ENCODE results near the gene PRSS36. TPM values are rescaled to one million over a fixed set of nuclear protein-coding genes. Genes with fewer than 3 reads are reported as not detected.

The PRSS36 gene
- total and polyA plus RNA-seq, 9 of the 15 experiments (the other 6 are each of a cell fraction or from before 2014, with no cell fraction given) = 0.09 to 1.2 (median 0.54) TPM; not detected in 2

DNA sequence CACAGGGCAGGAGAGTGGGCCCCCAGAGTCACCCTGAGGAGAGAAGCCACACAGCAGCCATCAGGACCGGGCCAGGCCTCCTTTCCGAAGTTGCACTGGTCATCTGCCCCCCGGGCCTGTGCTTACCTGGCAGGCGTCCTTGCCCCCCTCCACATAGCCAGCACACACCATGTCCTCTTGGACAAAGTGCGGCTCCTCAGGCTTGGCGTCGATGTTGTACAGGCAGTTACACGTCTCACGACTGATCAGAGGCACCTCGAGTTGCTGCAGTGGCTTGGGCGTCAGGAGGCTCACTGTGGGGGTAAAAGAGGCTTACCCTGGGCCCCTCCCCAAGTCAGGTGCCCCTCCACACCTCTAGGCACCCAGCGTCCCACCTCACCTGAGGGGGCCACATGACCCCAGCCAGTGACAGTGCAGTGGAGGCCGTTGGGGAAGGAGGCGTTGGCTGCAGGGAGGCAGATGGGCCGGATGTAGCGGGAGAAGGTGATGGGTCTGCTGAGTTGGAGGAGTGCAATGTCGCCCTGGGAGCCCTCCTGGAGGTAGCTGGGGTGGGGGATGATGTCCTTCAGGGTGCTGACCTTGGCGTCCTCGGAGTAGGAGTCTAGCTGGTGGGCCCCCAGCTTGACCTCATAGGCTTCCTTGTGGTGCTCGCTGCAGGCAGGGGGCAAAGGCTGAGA is 17.4 kb downstream of the PRSS36 start:
- no peak for DNase-seq (ENCODE audit: extremely low read depth in 1 of 4, low spot score in 3 of 4)

More for the DNA sequence above, 17.4 kb downstream of the PRSS36 start:
- WGBS (ENCODE audit: insufficient coverage, low coverage, missing lambda C conversion rate) = 81% methylated on average over 19 of the region's 20 CpGs
- in situ Hi-C loops (cut with MboI) = no loop called here
- peaks cover 50 to 92% of the 10 kb centered on the region in 2 experiments for H3K4me1 ChIP-seq (replicated peaks in 1 of 2; ENCODE audit: control insufficient read depth in 2 of 2, insufficient read depth in 2 of 2, low read length in 2 of 2)
- BruUV-seq (replicated peaks) = no TSS peak
- H3K4me3 ChIP-seq = no peak overlapping the region
- FAIRE-seq (no peak), ATAC-seq (no peak)
- H3K9ac ChIP-seq (ENCODE audit: insufficient read depth in 1 of 2, low read depth in 2 of 2, low read length in 2 of 2) = 0 out of 4 replicates have a peak overlapping the region, but pooled peaks of 1 of the 2 experiments have one; percentile 50
- CTCF ChIA-PET (ENCODE audit: low intra/inter-chr PET ratio) = no interaction called here
- POLR2A ChIA-PET = interaction anchor here (0.9 to 2.4 kb wide), 5 partner anchors 10 to 50 kb away, joined by 3 to 9 read pairs (median 5); partner anchors contain the start of gene FUS
- no peaks in the 10 kb centered on the region for H3K79me2 ChIP-seq (ENCODE audit: control insufficient read depth, insufficient read depth, low read length)
- TF ChIP-seq, protein P1, sequence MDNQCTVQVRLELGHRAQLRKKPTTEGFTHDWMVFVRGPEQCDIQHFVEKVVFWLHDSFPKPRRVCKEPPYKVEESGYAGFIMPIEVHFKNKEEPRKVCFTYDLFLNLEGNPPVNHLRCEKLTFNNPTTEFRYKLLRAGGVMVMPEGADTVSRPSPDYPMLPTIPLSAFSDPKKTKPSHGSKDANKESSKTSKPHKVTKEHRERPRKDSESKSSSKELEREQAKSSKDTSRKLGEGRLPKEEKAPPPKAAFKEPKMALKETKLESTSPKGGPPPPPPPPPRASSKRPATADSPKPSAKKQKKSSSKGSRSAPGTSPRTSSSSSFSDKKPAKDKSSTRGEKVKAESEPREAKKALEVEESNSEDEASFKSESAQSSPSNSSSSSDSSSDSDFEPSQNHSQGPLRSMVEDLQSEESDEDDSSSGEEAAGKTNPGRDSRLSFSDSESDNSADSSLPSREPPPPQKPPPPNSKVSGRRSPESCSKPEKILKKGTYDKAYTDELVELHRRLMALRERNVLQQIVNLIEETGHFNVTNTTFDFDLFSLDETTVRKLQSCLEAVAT (IDR thresholded peaks at IDR 0.05) = 0 out of 4 replicates have a peak, but pooled peaks of 1 of the 2 experiments have one; percentile 24
- TF ChIP-seq POLR2G (IDR thresholded peaks at IDR 0.05; ENCODE audit: low read depth, low read length) (peak; percentile 70), RBFOX2 (IDR thresholded peaks at IDR 0.05; ENCODE audit: low read depth, low read length) (peak; percentile 44; the same call in 1 of the 2 replicates)
- TF ChIP-seq, protein P2, sequence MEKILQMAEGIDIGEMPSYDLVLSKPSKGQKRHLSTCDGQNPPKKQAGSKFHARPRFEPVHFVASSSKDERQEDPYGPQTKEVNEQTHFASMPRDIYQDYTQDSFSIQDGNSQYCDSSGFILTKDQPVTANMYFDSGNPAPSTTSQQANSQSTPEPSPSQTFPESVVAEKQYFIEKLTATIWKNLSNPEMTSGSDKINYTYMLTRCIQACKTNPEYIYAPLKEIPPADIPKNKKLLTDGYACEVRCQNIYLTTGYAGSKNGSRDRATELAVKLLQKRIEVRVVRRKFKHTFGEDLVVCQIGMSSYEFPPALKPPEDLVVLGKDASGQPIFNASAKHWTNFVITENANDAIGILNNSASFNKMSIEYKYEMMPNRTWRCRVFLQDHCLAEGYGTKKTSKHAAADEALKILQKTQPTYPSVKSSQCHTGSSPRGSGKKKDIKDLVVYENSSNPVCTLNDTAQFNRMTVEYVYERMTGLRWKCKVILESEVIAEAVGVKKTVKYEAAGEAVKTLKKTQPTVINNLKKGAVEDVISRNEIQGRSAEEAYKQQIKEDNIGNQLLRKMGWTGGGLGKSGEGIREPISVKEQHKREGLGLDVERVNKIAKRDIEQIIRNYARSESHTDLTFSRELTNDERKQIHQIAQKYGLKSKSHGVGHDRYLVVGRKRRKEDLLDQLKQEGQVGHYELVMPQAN (IDR thresholded peaks at IDR 0.05; ENCODE audit: borderline replicate concordance) = no peak
- no peaks in the 10 kb centered on the region for H3K27me3 ChIP-seq (ENCODE audit: control insufficient read depth in 2 of 2, insufficient read depth in 2 of 2, low read length in 2 of 2)
- intact Hi-C loops (cut with micrococcal nuclease) = no loop called here
- no peak overlapping the region for H3K4me2 ChIP-seq (ENCODE audit: insufficient read depth, low read length)
- H2AFZ ChIP-seq (ENCODE audit: low read depth, low read length) = no peak overlapping the region
- H3K9me3 ChIP-seq (replicated peaks; ENCODE audit: control insufficient read depth, insufficient read depth, low read depth, low read length) = no peaks in the 10 kb centered on the region
- H4K20me1 ChIP-seq (replicated peaks; ENCODE audit: control insufficient read depth, insufficient read depth, low read length) = no peaks in the 10 kb centered on the region
- H3K9me1 ChIP-seq (ENCODE audit: control insufficient read depth, insufficient read depth, low read length) = no peaks in the 10 kb centered on the region
- no peak overlapping the region for H3K27ac ChIP-seq (ENCODE audit: extremely low read depth, low read depth, low read length)
- peaks cover 43% of the 10 kb centered on the region; the same call in 2 of the 3 replicates for H3K36me3 ChIP-seq (ENCODE audit: control insufficient read depth, insufficient read depth, low read length)

All from K562 (cell line).